GM19193 (cell line): ENCODE data around the gene RAD51B.

Source experiments
- POLR2A ChIP-seq: IDR thresholded peaks from 4 replicates; pipeline ENCODE4 v1.6.1; 2011; ENCODE audit not compliant: insufficient read depth, insufficient read length; ENCODE audit errors: extremely low read depth

RAD51B gene

DNA sequence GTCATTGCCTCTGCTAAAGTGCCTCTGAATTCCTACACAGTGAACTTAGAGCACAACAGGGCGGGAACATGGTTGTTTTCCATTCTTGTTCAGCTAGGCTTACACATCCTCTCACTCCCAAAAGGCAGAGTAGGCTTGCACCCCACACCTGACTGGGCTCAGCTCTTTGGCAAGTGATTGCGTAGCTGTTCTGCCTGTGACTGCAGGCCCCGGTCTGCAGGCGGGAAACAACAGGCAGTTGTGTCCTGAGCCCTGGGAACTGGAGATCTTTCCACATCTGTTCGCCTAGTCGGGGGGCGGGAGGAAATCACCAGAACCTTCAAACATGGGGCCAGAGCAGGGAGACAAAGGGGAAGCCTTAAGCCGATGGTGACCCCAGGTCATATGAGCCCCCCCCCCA is 698.6 kb downstream of the RAD51B start:
- no peak for TF ChIP-seq POLR2A

DNA sequence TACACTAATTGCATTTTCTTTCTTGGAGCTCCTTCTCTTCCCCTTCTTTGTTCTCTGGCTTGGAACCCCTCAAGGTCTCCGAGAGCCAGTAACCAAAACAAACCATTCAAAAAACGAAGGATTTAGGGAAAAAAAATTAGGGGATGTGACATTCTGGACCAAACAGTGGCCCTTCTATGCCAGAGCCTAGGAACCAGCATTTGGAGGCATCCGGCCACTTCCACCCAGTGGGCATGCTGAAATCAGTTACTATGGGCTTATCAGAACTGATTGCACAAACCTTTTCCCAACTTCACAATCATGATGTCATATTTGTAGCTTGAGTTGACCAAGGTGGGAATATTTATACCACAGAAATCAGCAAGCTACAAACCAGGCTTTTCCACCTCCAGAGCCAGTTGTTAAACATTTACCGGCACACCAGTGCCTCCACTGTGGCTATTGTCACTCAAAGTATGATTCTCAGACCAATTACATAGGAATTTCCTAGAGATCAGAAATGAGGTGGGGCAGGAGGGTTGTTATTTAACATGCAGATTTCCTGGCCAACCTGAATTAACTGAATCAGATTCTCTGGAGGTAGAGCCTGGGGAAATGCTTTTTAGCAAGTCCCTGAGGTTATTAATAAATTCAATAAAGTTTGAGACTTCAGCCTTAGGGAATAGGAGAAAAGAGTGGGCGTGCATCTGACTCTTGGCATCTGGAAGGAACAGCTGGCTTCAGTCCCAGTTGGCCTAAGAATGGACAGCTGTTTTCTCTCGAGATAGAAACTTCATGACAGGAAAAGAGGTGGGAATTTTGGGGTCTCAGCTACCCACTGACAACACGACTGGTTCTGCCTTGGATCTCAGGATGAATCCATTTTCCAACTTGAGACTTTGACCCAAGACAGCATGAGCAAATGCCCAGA is 699.4 kb downstream of the RAD51B start:
- TF ChIP-seq POLR2A = no peak

DNA sequence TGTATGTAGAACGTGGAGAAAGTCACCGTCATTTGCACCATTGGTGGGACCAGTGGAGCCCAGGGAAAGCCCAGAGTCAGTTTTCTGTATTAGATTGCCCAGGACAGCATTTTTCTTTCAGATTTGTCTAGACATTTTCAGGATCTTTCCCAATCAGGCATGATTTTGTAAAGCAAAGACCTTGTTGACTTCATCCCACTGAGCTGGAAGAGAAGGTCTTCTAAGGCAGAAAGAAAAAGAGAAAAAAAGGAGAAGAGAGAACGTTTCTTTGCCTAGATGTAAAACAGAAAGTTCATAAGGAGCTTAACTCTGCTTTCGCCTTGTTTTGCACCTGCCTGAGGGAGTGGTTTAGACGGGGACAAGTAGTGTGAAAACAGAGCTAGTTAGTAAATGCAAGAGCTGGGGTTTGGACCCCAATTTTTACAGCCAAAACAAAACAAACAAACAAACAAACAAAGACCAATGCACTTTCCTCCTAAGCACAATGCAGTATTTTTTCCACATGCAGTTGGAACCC is 700.1 kb downstream of the RAD51B start:
- no peak for TF ChIP-seq POLR2A

DNA sequence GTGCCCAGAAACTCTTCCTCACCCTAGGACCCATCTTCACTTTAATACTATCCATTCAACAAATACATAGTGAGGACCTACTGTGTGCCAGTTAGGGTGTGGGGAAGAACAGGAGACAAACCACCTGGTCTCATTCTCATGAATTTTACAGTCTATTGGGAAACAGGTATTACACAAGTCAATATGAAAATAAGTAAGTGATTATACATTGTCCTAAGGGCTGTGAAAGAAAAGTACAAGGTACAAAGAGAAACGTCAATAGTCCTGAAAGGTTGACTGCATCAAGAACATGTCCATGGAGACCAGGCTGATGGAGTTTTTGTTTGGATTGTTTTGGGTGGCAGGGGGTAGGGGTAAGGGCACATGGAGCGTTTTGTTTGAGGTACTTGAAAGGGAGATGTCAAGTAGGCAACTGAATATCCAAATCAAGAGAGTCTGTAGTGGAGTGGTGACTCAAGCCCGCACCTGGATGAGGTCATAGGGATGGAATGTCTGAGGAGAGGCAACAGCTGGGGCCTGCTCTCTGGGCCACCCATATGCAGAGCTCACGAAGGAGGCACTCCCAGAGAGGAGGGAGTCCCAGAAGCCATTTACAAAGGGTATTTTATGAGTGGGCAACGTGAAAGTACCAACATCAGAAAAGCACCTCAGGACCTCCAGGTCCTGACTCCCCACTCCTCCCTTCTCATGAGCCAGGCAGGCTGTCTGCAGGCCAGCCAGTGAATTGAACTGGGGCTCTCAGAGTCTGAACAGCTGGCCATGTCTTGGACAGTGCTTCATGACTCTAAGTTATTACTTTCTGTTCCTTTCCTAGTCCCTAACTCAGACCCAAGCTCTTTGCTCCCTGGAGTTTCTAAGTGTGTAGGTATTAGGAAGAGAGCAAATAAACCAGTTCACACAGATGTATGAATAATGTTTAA is 701.3 kb downstream of the RAD51B start:
- TF ChIP-seq POLR2A = no peak

DNA sequence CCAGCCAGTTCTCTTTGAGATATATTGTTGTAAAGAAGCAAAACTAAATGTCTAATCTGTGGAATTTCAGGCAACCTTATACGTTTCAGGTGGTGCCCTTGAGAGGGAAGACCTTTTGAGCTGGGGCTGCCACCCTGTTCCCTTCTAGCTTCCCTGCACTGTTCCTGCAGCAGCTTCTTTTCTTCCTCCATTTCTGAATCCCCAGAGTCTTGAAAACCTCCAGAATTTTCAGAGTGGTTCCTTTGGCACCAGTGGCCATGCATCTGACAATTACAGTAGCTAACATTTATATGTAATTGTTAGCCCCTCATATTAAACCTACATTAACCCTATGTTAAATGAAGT is 702.0 kb downstream of the RAD51B start:
- TF ChIP-seq POLR2A = no peak

DNA sequence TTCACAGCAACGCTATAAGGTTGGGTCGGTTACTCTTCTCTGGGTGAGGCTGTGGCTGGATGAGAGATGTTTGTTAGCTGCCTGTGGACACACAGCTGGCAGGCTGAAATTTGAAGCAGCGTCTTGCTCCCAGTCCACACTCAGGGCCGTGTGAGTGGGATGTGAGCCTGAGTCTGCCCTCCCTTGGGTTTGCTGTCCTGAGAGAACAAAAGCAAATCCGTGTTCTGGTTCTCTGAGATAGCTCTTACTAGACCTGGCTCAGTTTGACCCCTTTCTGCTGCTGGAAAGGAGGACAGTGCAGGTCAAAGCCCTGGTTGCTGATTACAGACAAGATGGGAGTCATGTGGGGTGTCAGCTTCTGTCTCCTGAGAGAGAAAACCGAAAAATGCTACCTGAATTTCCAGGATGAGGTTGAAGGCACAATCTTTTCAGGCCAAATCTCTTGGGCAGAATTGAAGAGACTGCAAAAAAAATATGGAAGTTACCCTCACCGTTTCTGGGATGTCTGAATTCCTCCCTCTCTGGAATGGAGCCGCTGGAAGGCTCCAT is 702.5 kb downstream of the RAD51B start:
- TF ChIP-seq POLR2A = no peak

DNA sequence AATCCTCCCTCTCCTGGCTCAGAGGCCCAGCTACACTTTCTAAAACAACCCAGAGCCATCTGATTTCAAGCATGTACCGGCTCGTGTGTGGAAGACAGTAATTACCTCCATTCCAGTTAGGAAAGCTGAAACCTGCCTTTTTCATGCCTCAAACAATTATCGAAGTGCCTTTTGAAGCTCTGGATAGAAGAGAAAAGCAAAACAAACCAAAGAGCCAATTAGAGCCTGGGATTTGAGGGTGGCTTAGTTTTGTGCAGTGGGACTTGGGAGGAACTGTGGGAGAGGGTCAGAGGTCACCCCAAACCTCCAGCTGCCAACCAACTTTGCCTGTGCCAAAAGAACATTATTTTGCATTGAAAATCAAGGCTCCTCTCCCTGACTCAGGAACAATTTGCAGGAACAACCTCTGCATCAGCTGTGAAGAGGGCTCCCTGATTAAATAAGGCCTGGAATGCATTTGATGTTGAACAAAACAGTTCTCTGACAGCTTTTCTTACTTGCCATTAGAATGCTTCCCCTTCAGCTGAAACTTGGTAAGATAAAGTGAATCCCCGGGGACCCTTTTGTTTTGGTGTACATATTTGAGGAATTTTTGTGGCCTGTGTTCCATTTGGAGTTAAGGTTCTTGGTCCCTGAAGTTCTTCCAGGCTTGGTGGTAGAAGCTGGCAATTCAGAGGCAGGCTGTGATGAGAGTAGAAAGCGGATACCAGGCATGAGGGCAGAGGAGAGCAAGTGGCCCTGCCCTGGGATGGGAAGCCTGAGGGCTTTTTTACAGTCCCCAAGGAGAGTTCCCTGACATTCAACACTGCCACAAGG is 703.1 kb downstream of the RAD51B start:
- no peak for TF ChIP-seq POLR2A

DNA sequence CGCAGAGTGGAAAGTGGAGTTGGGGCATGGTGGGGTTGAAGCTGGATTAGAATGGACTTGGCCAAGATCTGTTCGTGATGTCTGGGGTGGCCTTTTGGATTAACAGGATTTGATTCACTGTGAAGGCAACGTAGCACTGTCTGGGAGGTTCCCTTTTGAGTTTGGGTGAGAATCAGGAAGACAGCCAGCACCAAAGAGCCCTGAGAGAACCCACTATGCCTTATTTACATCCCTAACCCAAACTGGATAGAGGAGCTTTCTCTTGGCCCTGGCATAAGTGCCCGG is 703.7 kb downstream of the RAD51B start:
- TF ChIP-seq POLR2A = no peak

DNA sequence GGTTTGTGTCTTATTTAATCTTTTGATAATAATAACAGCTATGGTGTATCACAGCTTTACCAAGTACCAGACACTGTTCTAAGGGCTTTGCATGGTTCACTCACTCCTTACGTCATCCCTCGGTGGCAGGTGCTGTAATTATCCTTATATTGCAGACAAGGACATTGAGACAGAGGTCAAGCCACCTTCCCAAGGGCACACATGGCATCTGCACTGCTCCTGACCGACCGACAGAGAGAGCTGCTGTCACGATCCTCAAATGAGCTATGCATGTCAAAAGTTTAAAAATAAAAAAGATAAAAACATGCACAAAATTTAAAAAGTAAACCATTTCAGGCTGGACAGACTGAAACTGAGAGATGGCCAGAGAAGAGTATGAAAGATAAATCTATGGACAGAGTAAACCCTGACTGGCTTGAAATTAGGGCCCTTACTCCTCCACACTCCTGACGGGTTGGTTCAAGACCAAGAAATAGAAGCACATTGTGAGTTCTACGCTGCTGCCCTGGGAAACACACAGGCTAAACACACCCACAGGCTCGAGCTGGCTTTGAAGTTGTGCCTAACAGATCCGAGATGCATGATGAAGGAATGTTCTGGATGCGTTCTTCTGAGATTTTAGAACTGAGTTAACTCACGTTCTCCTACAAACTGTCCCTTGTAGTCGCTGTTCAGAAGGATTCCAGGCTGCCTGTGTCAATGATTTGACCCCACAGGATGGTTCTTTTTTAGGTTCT is 704.6 kb downstream of the RAD51B start:
- no peak for TF ChIP-seq POLR2A

DNA sequence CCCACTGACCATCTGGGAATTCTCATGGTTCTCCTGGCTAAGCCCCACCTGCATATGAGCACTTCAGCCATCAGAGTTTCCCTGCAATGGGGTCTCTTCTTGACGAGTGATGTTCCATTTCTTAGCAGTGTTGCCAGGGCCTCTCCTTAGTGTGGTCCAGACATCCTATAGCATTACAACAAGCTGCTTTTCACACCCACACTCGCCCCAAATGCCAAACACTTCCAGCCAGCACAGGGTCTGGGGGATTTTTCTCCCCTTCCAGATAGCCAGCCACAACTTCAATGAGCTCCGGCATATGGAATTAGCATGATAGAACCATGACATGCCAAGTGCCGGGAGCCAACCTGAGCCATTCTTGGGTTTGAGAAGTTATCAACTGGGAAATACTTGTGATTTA is 705.9 kb downstream of the RAD51B start:
- TF ChIP-seq POLR2A = no peak

DNA sequence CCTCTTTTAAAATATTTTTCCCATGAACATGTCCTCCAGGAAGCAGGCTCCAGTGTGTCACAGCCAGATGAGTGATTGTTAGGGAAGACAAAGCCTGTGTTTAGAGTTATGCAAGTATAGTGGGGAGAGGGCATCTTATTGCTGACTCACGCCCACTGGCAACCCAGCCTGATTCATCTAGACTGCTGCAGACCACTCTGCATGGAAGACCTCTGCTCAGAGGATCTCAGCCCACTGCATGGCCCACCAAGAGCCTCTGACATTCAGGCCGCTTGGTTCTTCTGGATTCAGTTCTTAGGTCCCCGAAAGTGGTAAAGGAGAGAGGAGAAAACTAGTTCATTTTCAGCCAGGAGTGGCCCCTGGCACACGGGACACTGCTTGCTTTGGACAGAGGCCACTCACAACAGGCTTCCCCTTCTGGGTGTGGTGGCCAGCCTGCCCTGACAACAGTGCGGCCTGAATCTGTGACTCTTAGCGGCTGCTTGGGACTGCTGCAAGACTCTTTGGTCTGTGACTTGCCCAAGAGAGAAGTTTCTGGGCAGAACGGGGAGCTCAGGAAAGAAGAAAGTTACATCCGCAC is 707.0 kb downstream of the RAD51B start:
- TF ChIP-seq POLR2A = no peak

DNA sequence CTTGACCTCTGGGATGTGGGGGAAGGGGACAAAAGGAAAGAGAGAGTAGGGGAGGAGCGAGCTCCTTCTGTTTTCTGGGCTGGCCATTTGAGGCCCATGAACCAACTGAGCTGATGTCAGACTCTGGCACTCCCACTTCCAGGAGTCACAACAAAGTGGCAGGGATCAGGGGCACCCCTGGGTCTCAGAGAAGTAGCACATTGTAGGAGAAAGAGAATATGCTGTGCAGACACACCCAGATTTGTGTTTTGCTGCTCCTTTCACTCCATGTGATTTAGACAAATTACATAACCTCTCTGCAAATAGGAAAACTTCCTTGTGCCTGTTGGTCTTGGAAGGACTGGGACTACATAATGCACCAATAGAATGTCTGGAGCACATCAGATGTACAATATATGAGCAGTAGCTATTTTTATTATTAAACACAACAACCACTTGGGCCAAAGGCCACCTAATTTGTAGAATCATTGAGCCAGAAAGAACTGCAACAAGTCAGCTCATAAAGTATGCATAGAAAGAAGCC is 707.8 kb downstream of the RAD51B start:
- TF ChIP-seq POLR2A = no peak

DNA sequence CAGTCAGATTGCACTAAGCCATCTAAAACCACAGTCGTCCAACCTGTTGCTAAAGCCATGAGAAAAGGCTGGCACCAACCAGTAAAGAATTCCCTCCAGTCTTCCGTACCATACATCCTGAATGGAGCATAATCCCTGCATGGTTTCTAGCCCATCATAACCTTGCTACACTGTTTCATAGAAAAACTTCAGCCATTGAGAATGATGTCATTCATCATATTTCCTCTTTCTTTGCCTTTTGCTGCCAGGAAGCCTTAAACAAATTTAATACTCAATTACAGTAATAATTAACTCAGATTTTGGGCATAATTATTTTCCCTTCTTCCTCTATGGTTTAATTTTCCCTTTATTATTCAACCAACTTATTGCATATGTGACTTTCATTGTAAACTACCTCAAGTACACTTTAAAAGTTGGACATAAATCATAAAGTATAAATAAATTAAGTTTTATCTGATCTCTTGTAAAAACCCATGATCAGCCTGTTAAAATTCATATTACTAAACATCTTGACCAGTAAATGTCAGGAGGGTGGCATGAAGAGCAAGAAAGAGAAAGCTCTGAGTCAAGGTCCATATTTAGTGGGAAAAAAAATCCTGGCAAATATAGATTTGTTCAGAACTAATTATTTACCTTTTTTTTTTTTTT is 708.6 kb downstream of the RAD51B start:
- TF ChIP-seq POLR2A = no peak
